GM21367 (cell line): ENCODE results near the gene SRA1.

Experiments used
- ATAC-seq: cut with Tn5 transposase; IDR thresholded peaks from one replicate; pipeline ENCODE4 v1.9.1; 2021; ENCODE audit not compliant: unreplicated experiment

Gene SRA1

GRCh38 chr5:140551872-140552271, 5.4 kb downstream of the SRA1 start:
- ATAC-seq: no peak

- ATAC-seq: no peak
These were observed 6.9 kb downstream of the SRA1 start for GRCh38 chr5:140550147-140551079.

- no peak for ATAC-seq
These were observed 7.8 kb downstream of the SRA1 start for GRCh38 chr5:140549237-140550144.

DNA sequence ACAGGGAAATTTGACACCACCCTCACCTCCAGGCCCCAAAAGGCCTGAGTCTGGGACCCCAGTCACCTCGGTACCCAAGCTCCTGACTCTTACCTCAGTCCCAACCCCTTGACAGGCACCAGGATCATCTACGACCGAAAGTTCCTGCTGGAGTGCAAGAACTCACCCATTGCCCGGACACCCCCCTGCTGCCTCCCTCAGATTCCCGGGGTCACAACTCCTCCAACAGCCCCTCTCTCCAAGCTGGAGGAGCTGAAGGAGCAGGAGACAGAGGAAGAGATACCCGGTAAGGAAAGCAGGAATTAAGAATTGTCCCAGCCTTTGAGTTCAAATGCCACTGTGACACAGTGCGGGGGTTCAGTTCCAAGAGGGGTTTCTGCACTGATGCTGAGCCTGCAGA, 8.5 kb downstream of the SRA1 start:
- ATAC-seq: no peak

- no peak for ATAC-seq
These were observed 9.0 kb downstream of the SRA1 start for GRCh38 chr5:140548300-140548688.

DNA sequence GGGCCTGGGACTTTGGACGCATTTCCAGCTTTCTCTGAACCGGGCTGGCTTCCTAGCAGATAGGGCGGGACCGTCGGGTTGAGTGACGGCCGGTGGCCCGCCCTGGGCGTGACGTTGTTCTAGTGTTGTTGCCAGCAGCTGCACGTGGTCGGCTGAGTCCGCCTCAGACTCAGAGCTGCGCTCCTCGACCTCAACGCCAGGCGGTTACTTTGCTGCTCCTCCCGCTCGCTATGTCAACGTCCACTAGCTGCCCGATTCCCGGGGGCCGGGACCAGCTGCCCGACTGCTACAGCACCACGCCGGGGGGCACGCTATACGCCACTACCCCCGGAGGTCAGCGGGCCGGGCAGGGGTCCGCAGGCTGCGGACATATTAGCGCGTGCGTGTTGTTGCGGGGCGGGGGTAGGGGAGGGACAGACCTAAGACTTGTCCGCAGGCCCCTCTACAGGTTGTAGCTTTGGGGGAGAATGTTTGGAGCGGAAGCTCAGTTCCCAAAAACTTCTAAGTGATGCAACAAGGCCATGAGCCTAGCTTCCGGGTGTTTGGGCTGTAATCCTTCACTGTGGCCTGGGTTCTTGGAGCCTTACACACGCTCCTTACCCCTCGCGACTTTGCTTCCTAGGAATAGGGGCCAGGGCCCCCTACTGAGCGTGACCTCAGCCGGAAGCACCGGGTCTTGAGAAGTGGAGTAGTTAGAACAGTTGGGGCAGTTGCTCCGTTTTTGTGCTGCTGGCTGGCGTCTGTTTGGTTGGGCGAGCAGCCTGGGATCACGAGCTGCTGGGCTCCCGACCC, 9.6 kb downstream of the SRA1 start, which contains the start of gene EIF4EBP3:
TSS of gene EIF4EBP3 (plus strand) at position 155 of the 792 bp plus-strand sequence. CDS start at position 231, 76 bp downstream.
- ATAC-seq: peak; percentile 98

DNA sequence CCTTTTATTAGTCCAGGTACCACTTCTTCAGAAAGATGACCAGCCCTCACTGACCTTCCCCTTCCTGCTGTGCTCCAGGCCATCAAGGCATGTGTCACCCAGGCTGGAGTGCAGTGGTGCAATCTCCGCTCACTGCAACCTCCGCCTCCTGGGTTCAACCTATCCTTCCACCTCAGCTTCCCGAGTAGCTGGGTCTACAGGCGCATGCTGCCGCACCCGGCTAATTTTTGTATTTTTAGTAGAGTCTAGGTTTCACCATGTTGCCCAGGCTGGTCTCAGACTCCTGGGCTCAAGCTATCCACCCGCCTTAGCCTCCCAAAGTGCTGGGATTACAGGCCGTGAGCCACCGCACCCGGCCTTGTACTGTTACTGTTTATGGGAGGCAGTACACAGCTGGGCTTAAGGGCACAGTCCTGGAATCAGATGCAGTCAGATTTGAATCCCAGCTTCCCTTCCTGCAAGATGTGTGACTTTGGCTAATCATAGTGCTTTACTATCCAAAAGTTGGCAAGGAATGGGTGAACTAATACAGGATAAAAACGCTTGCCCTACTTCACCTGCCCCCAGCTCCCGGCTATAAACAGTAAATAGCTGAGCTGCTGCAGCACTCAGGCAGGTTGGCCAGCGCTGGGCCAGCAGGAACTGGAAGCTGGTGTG, 10.3 kb downstream of the SRA1 start:
- ATAC-seq: no peak

GRCh38 chr5:140545606-140546005, 11.7 kb downstream of the SRA1 start:
- no peak for ATAC-seq

GRCh38 chr5:140544986-140545385, 12.3 kb downstream of the SRA1 start:
- ATAC-seq: no peak

GRCh38 chr5:140542972-140543371, 14.3 kb downstream of the SRA1 start:
- no peak for ATAC-seq

DNA sequence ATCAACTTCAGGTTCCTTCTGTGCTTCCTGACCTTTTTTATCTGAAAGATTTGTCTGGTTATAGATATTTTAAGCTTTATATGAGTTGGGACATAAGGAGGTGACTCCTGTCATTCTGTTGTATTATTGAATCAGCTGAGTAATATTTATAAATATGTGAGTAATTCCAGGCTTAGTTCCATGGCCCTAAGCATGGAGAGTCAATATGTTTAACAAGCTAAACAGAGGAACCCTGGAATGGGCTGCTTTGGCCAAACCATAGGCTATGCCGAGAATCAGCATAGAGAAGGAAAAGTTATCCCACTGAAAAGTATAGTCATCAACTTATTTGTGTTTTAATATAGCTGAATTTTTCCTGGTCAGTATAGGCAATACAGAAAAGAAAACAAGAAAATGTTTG, 17.0 kb downstream of the SRA1 start:
- ATAC-seq: no peak

DNA sequence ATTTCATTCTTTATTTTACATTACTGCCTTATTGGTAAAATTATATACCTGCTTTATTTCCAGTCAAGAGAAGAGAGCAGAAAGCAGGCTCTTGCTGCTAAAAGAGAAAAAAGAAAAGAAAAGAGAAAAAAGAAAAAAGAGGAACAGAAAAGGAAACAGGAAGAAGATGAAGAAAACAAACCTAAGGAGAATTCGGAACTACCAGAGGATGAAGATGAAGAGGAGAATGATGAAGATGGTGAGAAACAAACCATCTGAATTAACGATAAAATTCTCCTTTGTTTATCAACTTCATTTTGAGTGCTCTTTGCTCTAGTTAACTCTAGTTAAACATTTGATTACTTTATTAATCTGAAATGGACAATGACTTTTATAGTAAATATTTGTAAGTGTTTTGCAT, 33.3 kb downstream of the SRA1 start:
- no peak for ATAC-seq

- ATAC-seq: no peak
These were observed 44.1 kb downstream of the SRA1 start for GRCh38 chr5:140513124-140513523.

DNA sequence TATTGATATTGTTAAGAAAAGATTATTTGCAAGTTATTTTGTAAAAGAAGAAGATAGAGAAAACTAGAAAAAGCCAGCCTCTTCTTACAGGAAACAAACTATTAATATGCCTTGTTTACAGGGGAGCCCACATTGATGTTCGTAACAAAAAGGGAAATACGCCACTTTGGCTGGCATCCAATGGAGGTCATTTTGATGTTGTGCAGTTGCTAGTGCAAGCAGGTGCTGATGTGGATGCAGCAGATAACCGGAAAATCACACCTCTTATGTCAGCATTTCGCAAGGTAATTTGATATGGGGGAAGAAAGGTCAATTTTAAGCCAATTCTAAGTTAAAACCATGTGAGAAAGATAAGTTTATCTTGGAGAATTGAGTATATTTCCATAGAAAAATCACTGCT, 47.4 kb downstream of the SRA1 start:
- no peak for ATAC-seq

- ATAC-seq: no peak
These were observed 54.4 kb downstream of the SRA1 start for GRCh38 chr5:140502834-140503233.
